Mammary epithelial cell (primary cell): ENCODE data around the gene TSPAN3.

Experiments
- CTCF ChIP-seq, 2 donors: IDR thresholded peaks in 1 of 2; conservative IDR thresholded peaks in 1 of 2; 2 replicates each; pipeline ENCODE4 v1.5.1; 2011 to 2012; ENCODE audit warnings: inconsistent platforms in 2 of 2, low read length in 2 of 2, mild to moderate bottlenecking in 2 of 2, control low read depth in 1 of 2, low read depth in 1 of 2; ENCODE audit not compliant: insufficient read depth in 1 of 2; ENCODE audit errors: extremely low read depth in 1 of 2
- EZH2 ChIP-seq: IDR thresholded peaks from 2 replicates; pipeline ENCODE4 v1.6.1; 2012; ENCODE audit warnings: low read length, inconsistent platforms, borderline replicate concordance

- TF ChIP-seq EZH2 (no peak), CTCF (conservative IDR thresholded peaks at IDR 0.05 in 1 of 2, IDR thresholded peaks at IDR 0.05 in 1 of 2; ENCODE audit: extremely low read depth in 1 of 2, insufficient read depth in 1 of 2, low read depth in 1 of 2, low read length in 2 of 2) (no peak)
These were observed 27.7 kb upstream of the TSPAN3 start for GRCh38 chr15:77098572-77098971.
